Stimulated activated CD4-positive, alpha-beta T cell treated with anti-CD3 and anti-CD28 coated beads, TNF-alpha, amount 100 ng/mL, for 24 hours (primary cell): ENCODE measurements around the gene CLPX.
"Not testable (repeated sequence)": the region's sequence is repeated elsewhere in the genome, so short reads cannot be mapped to it uniquely, and the experiment has no call there.

ENCODE experiments used
- DNase-seq, 3 experiments: peaks; one replicate each; pipeline ENCODE4 v3.0.0-alpha.2; 2020; ENCODE audit warnings: low read depth in 3 of 3

CLPX gene

GRCh38 chr15:65184868-65185717 lies at the start of gene CLPX:
CLPX (minus strand) TSS chr15:65185342; CDS start chr15:65185153, 189 bp downstream.
- peak; percentile 75 to 86 (median 82) for DNase-seq

DNA sequence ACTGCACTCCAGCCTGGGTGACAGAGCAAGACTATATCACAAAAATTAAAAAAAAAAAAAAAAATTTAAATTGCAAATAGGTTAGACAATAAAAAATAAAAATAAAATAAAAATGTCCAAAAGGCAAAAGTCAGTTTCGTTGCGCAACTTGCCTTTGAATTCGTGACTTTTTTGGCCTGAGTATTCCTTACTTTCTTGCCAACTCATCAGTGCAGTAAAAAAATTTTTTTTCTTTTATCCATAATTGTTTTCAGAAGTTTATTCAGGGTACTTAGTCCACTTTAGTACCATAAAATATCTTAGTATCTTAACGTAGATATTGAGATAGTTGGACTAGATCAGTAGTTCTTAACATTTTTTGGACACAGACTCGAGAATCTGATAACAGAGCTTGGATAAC lies 48.6 kb upstream of the CLPX start:
- no peak for DNase-seq

DNA sequence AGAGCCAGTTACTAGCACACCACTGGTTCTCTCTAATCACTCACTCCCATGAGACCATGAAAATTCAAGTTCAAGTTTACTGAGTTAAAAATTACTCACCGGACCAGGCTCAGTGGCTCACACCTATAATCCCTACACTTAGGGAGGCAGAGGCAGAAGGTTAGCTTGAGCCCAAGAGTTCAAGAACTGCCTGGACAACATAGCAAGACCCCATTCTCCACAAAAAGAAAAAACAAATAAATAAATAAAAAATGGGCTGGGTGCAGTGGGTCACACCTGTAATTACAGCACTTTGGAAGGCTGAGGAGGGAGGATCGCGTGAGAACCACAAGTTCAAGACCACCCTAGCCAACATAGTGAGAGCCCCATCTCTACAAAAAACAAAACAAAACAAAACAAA lies 47.4 kb upstream of the CLPX start:
- no peak for DNase-seq

DNA sequence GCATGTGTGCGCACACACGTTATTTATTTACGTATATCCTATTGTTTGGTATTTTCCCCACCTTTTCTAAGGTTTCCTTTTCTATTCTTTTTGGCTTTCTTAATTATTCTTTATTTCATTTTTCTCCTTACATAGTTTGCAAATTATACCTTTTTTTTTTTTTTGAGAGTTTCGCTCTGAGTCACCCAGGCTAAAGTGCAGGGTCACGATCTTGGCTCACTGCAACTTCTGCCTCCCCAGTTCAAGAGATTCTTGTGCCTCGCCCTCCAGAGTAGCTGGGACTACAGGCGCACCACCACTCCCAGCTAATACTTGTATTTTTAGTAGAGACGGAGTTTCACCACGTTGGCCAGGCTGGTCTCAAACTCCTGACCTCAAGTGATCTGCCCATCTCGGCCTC lies 46.2 kb upstream of the CLPX start:
- DNase-seq: no peak

GRCh38 chr15:65226901-65227300 lies 41.8 kb upstream of the CLPX start:
- not testable (repeated sequence) for DNase-seq

- DNase-seq: no peak
Measured at GRCh38 chr15:65226221-65226620, 41.1 kb upstream of the CLPX start.

GRCh38 chr15:65223996-65224395 lies 38.9 kb upstream of the CLPX start:
- no peak for DNase-seq

GRCh38 chr15:65222891-65223290 lies 37.7 kb upstream of the CLPX start:
- DNase-seq: no peak

GRCh38 chr15:65221697-65222096 lies 36.6 kb upstream of the CLPX start:
- no peak for DNase-seq

- DNase-seq: no peak
Measured at GRCh38 chr15:65219137-65219536, 34.0 kb upstream of the CLPX start.

DNA sequence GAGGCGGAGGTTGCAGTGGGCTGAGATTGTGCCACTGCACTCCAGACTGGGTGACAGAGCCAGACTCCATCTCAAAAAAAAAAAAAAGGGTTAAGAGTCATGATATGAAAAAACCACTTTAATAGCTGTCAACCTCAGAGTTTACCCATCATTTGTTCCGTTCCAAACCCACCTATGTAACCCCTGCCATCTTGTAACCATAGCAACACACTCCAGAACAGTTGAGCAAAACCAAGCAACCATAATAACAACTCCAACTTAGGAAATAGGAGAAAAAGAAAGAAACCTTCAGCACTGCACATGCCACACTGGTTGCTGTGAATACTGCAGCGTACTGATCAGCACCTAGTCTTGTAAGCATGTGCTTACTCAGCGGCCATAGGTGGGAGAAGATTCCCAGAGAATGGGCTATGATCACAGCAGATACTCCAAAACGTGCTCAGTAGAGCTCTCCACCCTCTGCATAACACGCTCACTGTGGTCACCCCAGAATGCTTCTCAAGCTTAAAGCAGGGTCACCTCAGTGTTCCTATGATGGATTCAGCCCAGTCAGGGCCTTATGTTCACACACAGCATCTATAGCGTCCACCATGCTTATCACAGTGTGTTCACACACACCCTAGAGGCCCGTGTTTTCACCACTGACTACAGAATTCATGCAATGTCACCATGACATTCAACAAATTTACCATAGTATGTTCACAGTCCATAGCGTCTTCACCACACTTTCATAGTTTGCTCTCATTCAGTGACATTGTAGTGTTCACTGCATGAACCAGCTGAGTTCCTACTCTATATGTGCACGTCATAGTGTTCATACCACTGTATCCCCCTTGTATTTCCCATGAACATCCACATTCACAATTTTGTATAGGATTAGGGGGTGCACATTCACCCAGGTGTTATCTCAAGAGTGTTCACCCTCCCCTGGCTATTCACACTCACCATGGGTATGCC lies 32.7 kb upstream of the CLPX start:
- DNase-seq: no peak

DNA sequence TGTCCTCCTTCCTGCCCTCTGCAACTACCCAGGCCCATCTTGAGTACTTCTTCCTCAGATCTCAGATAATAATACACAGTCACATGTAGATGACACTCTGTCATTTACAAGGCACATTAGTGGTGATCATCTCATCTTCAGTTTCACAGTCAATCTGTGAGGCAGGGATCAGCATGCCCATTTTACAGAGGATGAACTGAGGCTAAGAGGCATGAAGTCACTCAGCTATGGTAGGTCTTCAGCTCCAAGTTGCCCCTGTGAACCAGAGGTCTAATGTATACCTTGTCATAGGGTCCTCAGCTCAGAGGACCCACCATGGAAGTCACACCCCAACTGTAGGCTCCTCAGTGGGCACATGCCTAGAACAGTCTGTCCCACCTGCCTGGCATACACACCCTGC lies 30.4 kb upstream of the CLPX start:
- DNase-seq: no peak

DNA sequence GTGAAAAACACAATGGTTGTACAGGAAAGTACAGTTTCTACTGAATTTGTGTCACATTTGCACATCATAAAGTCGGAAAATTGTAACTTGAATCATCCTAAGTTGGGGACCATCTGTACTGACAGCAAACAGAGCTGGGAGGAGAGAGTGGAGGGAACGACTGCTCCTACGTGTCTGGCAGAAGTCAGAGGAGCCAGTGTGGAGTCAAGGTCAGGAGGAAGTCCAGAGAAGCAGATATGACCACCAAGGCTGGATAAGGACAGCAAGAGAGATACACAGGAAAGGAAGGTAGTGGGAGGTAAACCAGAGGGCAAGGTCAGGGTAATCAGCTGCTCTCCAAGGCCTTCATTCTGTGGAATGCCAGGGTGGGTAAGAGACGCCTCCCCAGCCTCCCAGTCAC lies 28.9 kb upstream of the CLPX start:
- DNase-seq: no peak

GRCh38 chr15:65213241-65213640 lies 28.1 kb upstream of the CLPX start:
- DNase-seq: no peak

- DNase-seq: peak in 2 of 3 experiments; percentile 10 to 46
Measured at GRCh38 chr15:65212097-65212496, 27.0 kb upstream of the CLPX start.

- DNase-seq: no peak
Measured at GRCh38 chr15:65211482-65211982, 26.4 kb upstream of the CLPX start.

DNA sequence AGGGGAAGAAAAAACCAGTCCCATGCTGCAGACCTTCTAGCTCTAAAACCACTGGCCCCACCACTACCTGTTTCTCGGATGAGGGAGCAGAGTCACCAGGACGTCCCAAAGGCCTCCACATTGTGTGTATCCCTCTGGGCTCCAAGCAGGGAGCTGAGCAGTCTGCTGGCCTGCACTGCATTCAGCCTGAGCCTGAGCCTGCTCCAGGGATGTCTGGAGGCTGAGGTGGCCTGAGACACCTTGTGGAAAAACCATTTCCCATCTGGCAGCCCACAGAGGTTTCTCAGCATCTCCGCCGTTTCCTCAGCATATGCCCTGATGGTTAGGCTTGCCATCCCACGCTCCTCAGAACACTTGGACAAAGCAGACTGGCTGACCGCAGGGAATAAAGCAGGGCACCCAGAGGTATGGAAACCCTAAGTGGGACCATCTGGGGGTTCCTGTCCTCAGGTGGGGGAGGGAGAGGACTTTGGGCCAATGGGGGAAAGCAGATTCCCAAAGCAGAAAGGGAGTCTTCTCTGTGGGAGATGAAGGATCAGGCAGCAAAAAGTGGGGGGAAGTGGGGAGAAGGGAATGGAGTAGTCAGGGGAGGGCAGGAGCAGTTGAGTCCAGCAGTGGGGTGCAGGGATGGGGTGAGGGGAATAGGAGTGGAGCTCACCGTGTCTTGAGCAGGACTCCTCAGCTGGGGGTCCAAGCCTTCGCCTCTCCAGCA lies 25.8 kb upstream of the CLPX start, which contains the start of gene CILP:
Gene CILP, minus strand, starts transcription at position 704 of the 712 bp plus-strand sequence. CDS start 1,718 bp downstream, outside the sequence.
- no peak for DNase-seq

GRCh38 chr15:65209701-65210643 lies 24.8 kb upstream of the CLPX start:
- DNase-seq: no peak

DNA sequence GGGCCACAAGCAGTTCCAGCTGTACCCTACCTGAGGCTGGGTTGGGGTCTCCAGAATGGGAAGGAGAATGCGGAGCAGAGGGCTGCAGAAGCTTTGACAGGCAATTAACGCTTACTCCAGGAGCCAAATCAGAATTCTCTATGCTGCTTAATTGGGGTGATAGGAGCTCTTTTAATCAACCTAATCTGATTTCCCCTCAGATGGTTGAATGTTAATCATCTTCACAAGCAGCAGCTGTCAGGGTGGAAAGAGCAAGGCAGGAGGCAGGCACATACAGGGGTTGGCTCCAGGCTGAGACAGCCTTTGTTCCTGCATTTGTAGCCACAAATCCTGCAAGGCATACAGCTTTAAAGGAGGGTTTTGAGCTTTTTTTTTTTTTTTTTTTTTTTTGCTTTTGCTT lies 23.5 kb upstream of the CLPX start:
- DNase-seq: no peak

GRCh38 chr15:65207280-65207840 lies 22.2 kb upstream of the CLPX start:
- DNase-seq: no peak
